Lower lobe of right lung (tissue), 2 donors: ENCODE data around the gene TALDO1. TPM values are rescaled to one million over a fixed set of nuclear protein-coding genes. Genes with fewer than 3 reads are reported as not detected.

Source experiments
- ATAC-seq, 2 donors: fragments of 200-7000 bp; cut with Tn5 transposase; one replicate each; pipeline ENCODE4 v1.9.1; 2020 to 2022; ENCODE audit warnings: mild to moderate bottlenecking in 2 of 2, moderate library complexity in 2 of 2
- DNase-seq: peaks from one replicate; pipeline ENCODE4 v3.0.0-alpha.2; 2020
- H3K27ac ChIP-seq: fragments of 200-600 bp; one replicate; pipeline ENCODE4 v1.8.0; 2022
- H3K27me3 ChIP-seq: fragments of 200-600 bp; one replicate; pipeline ENCODE4 v1.8.0; 2022; ENCODE audit warnings: low read depth
- H3K36me3 ChIP-seq: fragments of 200-600 bp; one replicate; pipeline ENCODE4 v1.8.0; 2022; ENCODE audit warnings: mild to moderate bottlenecking
- H3K4me1 ChIP-seq: fragments of 200-600 bp; one replicate; pipeline ENCODE4 v1.8.0; 2022
- H3K4me3 ChIP-seq: fragments of 200-600 bp; one replicate; pipeline ENCODE4 v1.8.0; 2022; ENCODE audit warnings: mild to moderate bottlenecking
- H3K9me3 ChIP-seq: fragments of 200-600 bp; one replicate; pipeline ENCODE4 v1.8.0; 2022
- CTCF ChIP-seq: fragments of 200-600 bp; IDR thresholded peaks from one replicate; pipeline ENCODE4 v1.8.0; 2022; ENCODE audit warnings: antibody characterized with exemption, mild to moderate bottlenecking
- intact Hi-C: fragments of 100-400 bp; cut with DNase I; formaldehyde crosslinking; loops from one replicate; pipeline ENCODE4 v1.11.0; 2022
- total RNA-seq: library from RNA; stranded (reverse); fragmentation: NEBNext Ultra II Directional; extraction: Animal tissue kit (Norgen Biotek cat#: 25700); gene quantifications from one replicate; pipeline ENCODE4 v1.2.1, GENCODE V29; 2021
- donor health status: DM: no; HTN: yes; CAD: no; lungs with severe emphysema.

TALDO1 gene
- total RNA-seq, 1 donor from 2014 or later: 218 TPM

GRCh38 chr11:813456-814096, 66.3 kb downstream of the TALDO1 start:
- no peak for TF ChIP-seq CTCF
- no peak for ATAC-seq

More at GRCh38 chr11:813456-814096, 66.3 kb downstream of the TALDO1 start:
- H3K36me3 ChIP-seq: peaks cover 33% of the 10 kb centered on the region
- no peaks in the 10 kb centered on the region for H3K27me3 ChIP-seq
- no peak for DNase-seq
- H3K9me3 ChIP-seq: no peaks in the 10 kb centered on the region
- H3K27ac ChIP-seq: no peak overlapping the region
- H3K4me1 ChIP-seq: peaks cover 26% of the 10 kb centered on the region
- no peak overlapping the region for H3K4me3 ChIP-seq
- intact Hi-C loops: no loop called here

Other genes starting within 250 kb of the TALDO1 start
- gene RNH1, start 240.2 kb upstream of the TALDO1 start, total RNA-seq: 237 TPM
- gene HRAS, start 211.9 kb upstream of the TALDO1 start, total RNA-seq: 36.3 TPM
- gene LRRC56, start 209.9 kb upstream of the TALDO1 start, total RNA-seq: 7.6 TPM
- gene LMNTD2, start 186.7 kb upstream of the TALDO1 start, total RNA-seq: 6.0 TPM
- 71.5 TPM for gene RASSF7, start 186.5 kb upstream of the TALDO1 start, total RNA-seq
- gene PHRF1, start 171.0 kb upstream of the TALDO1 start, total RNA-seq: 31.5 TPM
- gene IRF7, start 131.5 kb upstream of the TALDO1 start, total RNA-seq: 84.8 TPM
- not detected for gene CDHR5, start 122.5 kb upstream of the TALDO1 start, total RNA-seq
- gene SCT, start 120.3 kb upstream of the TALDO1 start, total RNA-seq: not detected
- 1.3 TPM for gene DRD4, start 110.2 kb upstream of the TALDO1 start, total RNA-seq
- gene DEAF1, start 52.2 kb upstream of the TALDO1 start, total RNA-seq: 32.0 TPM
- 33.9 TPM for gene TMEM80, start 51.6 kb upstream of the TALDO1 start, total RNA-seq
- gene EPS8L2, start 41.2 kb upstream of the TALDO1 start, total RNA-seq: 156 TPM
- gene GATD1, start 30.0 kb downstream of the TALDO1 start, total RNA-seq: 46.7 TPM
- not detected for gene CEND1, start 42.6 kb downstream of the TALDO1 start, total RNA-seq
- gene SLC25A22, start 50.8 kb downstream of the TALDO1 start, total RNA-seq: 18.2 TPM
- 12.6 TPM for gene PIDD1, start 57.8 kb downstream of the TALDO1 start, total RNA-seq
- 1,518 TPM for gene RPLP2, start 62.5 kb downstream of the TALDO1 start, total RNA-seq
- 137 TPM for gene PNPLA2, start 71.5 kb downstream of the TALDO1 start, total RNA-seq
- gene CRACR2B, start 80.5 kb downstream of the TALDO1 start, total RNA-seq: 43.6 TPM
- gene CD151, start 85.5 kb downstream of the TALDO1 start, total RNA-seq: 387 TPM
- 127 TPM for gene POLR2L, start 95.1 kb downstream of the TALDO1 start, total RNA-seq
- 140 TPM for gene TSPAN4, start 95.4 kb downstream of the TALDO1 start, total RNA-seq
- gene CHID1, start 163.3 kb downstream of the TALDO1 start, total RNA-seq: 65.0 TPM
- 130 TPM for gene AP2A2, start 178.4 kb downstream of the TALDO1 start, total RNA-seq